Neural progenitor cell (in vitro differentiated cells): ENCODE measurements around the gene TACR3.

Source experiments
- CTCF ChIP-seq: fragments of 200-600 bp; sonication (generic); IDR thresholded peaks from 2 replicates; pipeline ENCODE4 v1.5.1; 2017; ENCODE audit warnings: antibody characterized with exemption, mild to moderate bottlenecking
- EZH2 ChIP-seq: fragments of 200-600 bp; sonication (generic); IDR thresholded peaks from 2 replicates; pipeline ENCODE4 v1.6.1; 2017; ENCODE audit warnings: antibody characterized with exemption, mild to moderate bottlenecking, moderate library complexity

- TF ChIP-seq CTCF (no peak), EZH2 (no peak)
These were observed 85.5 kb downstream of the TACR3 start for GRCh38 chr4:103634236-103634635.
